Measurements from ENCODE around the gene CNTNAP2. TPM values are rescaled to one million over a fixed set of nuclear protein-coding genes. Genes with fewer than 3 reads are reported as not detected.

CNTNAP2 gene
- total RNA-seq, 1 experiment from 2014 or later, result 42.5 TPM

- peaks cover under 1% of the 10 kb centered on the region for H3K36me3 Mint-ChIP-seq (ENCODE audit: insufficient read depth, unreplicated experiment)
- ChIA-PET POLR2A (no interaction called here), CTCF (no interaction called here)
- H3K9me3 Mint-ChIP-seq (ENCODE audit: unreplicated experiment), result peaks cover 25% of the 10 kb centered on the region
- no peaks in the 10 kb centered on the region for H3K27me3 Mint-ChIP-seq (ENCODE audit: insufficient read depth, unreplicated experiment)
- H3K4me1 Mint-ChIP-seq (ENCODE audit: low read depth, unreplicated experiment), result peaks cover 20% of the 10 kb centered on the region
- Histone ChIP-seq H3K4me3 (ENCODE audit: low read depth, low read length) (no peak overlapping the region), H3K36me3 (ENCODE audit: control insufficient read depth, insufficient read depth, low read length) (no peaks in the 10 kb centered on the region), H3K9me3 (no peaks in the 10 kb centered on the region), H3K4me1 (peaks cover 22% of the 10 kb centered on the region), H3K27me3 (replicated peaks; ENCODE audit: control insufficient read depth, insufficient read depth, low read length) (no peaks in the 10 kb centered on the region)
- H3K4me3 Mint-ChIP-seq (ENCODE audit: unreplicated experiment), result no peak overlapping the region
- H3K27ac Mint-ChIP-seq (ENCODE audit: unreplicated experiment), result no peak overlapping the region
- no peak for TF ChIP-seq CTCF (IDR thresholded peaks at IDR 0.05; ENCODE audit: insufficient read depth in 1 of 2, low read depth in 1 of 2, low read length in 1 of 2, severe bottlenecking in 1 of 2, unreplicated experiment in 1 of 2)
- no peak for DNase-seq
- no TSS peak for BruUV-seq (replicated peaks)
- intact Hi-C loops (cut with micrococcal nuclease; ENCODE audit: unreplicated experiment), result no loop called here
Measured at GRCh38 chr7:148325208-148325607, 2208.6 kb downstream of the CNTNAP2 start.

DNA sequence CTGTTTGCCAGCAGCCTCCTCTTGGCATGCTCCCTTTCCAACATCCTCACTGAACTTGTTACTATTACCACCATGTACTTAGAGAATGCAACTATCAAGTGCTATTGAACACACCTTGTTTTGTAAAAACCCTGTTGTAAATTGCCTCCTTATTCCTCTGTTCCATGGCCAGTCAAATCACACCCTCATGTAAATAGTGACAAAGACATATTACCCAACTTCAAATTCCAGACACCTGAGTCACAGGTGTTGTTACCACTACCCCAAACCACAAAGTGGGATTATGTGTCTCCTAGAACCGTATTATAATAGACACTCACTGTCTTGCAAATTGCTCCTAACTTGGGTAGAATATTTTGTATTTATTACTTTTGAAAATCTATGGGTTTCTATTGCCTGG is 2210.8 kb downstream of the CNTNAP2 start:
- POLR2A ChIA-PET, result no interaction called here
- Mint-ChIP-seq H3K27me3 (ENCODE audit: insufficient read depth, unreplicated experiment) (no peaks in the 10 kb centered on the region), H3K36me3 (ENCODE audit: insufficient read depth, unreplicated experiment) (peaks cover 9% of the 10 kb centered on the region)

GRCh38 chr7:148328906-148329305 is 2212.3 kb downstream of the CNTNAP2 start:
- no peak for TF ChIP-seq CTCF (IDR thresholded peaks at IDR 0.05; ENCODE audit: insufficient read depth in 1 of 2, low read depth in 1 of 2, low read length in 1 of 2, severe bottlenecking in 1 of 2, unreplicated experiment in 1 of 2)
- no peak for DNase-seq
- Mint-ChIP-seq H3K36me3 (ENCODE audit: insufficient read depth, unreplicated experiment) (peaks cover 9% of the 10 kb centered on the region), H3K4me3 (ENCODE audit: unreplicated experiment) (no peak overlapping the region), H3K9me3 (ENCODE audit: unreplicated experiment) (peaks cover 27% of the 10 kb centered on the region), H3K27me3 (ENCODE audit: insufficient read depth, unreplicated experiment) (no peaks in the 10 kb centered on the region), H3K4me1 (ENCODE audit: low read depth, unreplicated experiment) (peaks cover 14% of the 10 kb centered on the region), H3K27ac (ENCODE audit: unreplicated experiment) (peak overlapping the region; percentile 19)
- POLR2A ChIA-PET, result no interaction called here
- Histone ChIP-seq H3K4me3 (ENCODE audit: low read depth, low read length) (no peak overlapping the region), H3K36me3 (ENCODE audit: control insufficient read depth, insufficient read depth, low read length) (no peaks in the 10 kb centered on the region), H3K4me1 (peaks cover 22% of the 10 kb centered on the region), H3K9me3 (no peaks in the 10 kb centered on the region), H3K27me3 (replicated peaks; ENCODE audit: control insufficient read depth, insufficient read depth, low read length) (no peaks in the 10 kb centered on the region)
- CTCF ChIA-PET, result no interaction called here
- BruUV-seq (replicated peaks), result no TSS peak
- intact Hi-C loops (cut with micrococcal nuclease; ENCODE audit: unreplicated experiment), result no loop called here

More for the DNA sequence above, 2210.8 kb downstream of the CNTNAP2 start:
- Mint-ChIP-seq H3K9me3 (ENCODE audit: unreplicated experiment) (peaks cover 36% of the 10 kb centered on the region), H3K4me3 (ENCODE audit: unreplicated experiment) (peak overlapping the region; percentile 44), H3K4me1 (ENCODE audit: low read depth, unreplicated experiment) (peaks cover 14% of the 10 kb centered on the region), H3K27ac (ENCODE audit: unreplicated experiment) (peak overlapping the region; percentile 83)
- peaks cover 22% of the 10 kb centered on the region for H3K4me1 ChIP-seq
- CTCF ChIA-PET, result no interaction called here
- BruUV-seq (replicated peaks), result no TSS peak
- H3K27me3 ChIP-seq (replicated peaks; ENCODE audit: control insufficient read depth, insufficient read depth, low read length), result no peaks in the 10 kb centered on the region
- no peak for TF ChIP-seq CTCF (IDR thresholded peaks at IDR 0.05; ENCODE audit: insufficient read depth in 1 of 2, low read depth in 1 of 2, low read length in 1 of 2, severe bottlenecking in 1 of 2, unreplicated experiment in 1 of 2)
- DNase-seq, result peak in 1 of 2 experiments; percentile 66
- no peaks in the 10 kb centered on the region for H3K36me3 ChIP-seq (ENCODE audit: control insufficient read depth, insufficient read depth, low read length)
- no peaks in the 10 kb centered on the region for H3K9me3 ChIP-seq
- H3K4me3 ChIP-seq (ENCODE audit: low read depth, low read length), result no peak overlapping the region
- intact Hi-C loops (cut with micrococcal nuclease; ENCODE audit: unreplicated experiment), result loop anchor here (1.0 kb wide), 2 partner anchors 8 to 28 kb away; no protein-coding TSS in a partner anchor

All from Caco-2 (cell line).